Loucy (cell line): ENCODE data around the gene NDUFB7.

Source experiments
- EZH2phosphoT487 ChIP-seq: fragments of 200-600 bp; IDR thresholded peaks from 2 replicates; pipeline ENCODE4 v1.6.1; 2018; ENCODE audit warnings: antibody characterized with exemption, mild to moderate bottlenecking, moderate library complexity, borderline replicate concordance
- TF ChIP-seq, protein P1 (sequence below): fragments of 200-600 bp; sonication (generic); conservative IDR thresholded peaks from 2 replicates; pipeline ENCODE4 v1.5.1; 2014; ENCODE audit warnings: mild to moderate bottlenecking, antibody characterized with exemption, low read length

DNA sequence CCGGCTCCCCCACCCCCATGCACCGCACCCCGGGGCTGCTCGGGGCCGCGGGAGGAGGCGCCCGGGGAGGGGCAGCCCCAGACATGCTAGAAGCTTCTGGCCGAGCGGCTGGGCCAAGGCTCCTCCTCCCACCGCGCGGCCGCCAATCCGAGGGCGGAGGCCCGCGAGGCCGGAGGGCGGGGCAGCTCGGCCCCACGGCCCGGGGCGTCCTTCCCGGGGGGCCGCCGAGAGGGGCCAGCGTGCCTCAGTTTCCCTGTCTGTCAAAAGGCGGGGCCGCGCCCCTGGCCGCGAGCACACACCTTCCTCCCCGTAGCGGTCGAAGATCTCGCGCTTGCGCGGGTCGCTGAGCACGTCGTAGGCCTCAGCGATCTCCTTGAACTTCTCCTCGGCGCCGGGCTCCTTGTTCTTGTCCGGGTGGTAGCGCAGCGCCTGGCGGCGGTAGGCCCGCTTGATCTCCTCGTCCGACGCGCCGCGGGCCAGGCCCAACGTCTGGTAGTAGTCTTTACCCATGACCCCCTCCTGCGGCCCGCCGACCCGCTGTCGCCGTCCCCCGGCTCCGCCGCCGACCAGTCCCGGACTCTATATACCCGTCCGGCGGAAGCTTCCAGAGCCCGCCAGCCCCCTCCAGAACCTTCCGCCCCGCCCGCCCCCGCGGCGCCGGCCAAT is 53.9 kb downstream of the NDUFB7 start, which contains the start of gene DNAJB1:
- no peak for TF ChIP-seq EZH2phosphoT487
- TF ChIP-seq, protein P1, sequence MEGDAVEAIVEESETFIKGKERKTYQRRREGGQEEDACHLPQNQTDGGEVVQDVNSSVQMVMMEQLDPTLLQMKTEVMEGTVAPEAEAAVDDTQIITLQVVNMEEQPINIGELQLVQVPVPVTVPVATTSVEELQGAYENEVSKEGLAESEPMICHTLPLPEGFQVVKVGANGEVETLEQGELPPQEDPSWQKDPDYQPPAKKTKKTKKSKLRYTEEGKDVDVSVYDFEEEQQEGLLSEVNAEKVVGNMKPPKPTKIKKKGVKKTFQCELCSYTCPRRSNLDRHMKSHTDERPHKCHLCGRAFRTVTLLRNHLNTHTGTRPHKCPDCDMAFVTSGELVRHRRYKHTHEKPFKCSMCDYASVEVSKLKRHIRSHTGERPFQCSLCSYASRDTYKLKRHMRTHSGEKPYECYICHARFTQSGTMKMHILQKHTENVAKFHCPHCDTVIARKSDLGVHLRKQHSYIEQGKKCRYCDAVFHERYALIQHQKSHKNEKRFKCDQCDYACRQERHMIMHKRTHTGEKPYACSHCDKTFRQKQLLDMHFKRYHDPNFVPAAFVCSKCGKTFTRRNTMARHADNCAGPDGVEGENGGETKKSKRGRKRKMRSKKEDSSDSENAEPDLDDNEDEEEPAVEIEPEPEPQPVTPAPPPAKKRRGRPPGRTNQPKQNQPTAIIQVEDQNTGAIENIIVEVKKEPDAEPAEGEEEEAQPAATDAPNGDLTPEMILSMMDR = no peak
